GM18867 (cell line): ENCODE data around the gene HAS3.
"Not testable (repeated sequence)": the region's sequence is repeated elsewhere in the genome, so short reads cannot be mapped to it uniquely, and the experiment has no call there.

Experiments
- ATAC-seq: cut with Tn5 transposase; IDR thresholded peaks from one replicate; pipeline ENCODE4 v1.9.1; 2021; ENCODE audit warnings: mild to moderate bottlenecking, moderate library complexity; ENCODE audit not compliant: unreplicated experiment

The HAS3 gene, protein sequence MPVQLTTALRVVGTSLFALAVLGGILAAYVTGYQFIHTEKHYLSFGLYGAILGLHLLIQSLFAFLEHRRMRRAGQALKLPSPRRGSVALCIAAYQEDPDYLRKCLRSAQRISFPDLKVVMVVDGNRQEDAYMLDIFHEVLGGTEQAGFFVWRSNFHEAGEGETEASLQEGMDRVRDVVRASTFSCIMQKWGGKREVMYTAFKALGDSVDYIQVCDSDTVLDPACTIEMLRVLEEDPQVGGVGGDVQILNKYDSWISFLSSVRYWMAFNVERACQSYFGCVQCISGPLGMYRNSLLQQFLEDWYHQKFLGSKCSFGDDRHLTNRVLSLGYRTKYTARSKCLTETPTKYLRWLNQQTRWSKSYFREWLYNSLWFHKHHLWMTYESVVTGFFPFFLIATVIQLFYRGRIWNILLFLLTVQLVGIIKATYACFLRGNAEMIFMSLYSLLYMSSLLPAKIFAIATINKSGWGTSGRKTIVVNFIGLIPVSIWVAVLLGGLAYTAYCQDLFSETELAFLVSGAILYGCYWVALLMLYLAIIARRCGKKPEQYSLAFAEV

DNA sequence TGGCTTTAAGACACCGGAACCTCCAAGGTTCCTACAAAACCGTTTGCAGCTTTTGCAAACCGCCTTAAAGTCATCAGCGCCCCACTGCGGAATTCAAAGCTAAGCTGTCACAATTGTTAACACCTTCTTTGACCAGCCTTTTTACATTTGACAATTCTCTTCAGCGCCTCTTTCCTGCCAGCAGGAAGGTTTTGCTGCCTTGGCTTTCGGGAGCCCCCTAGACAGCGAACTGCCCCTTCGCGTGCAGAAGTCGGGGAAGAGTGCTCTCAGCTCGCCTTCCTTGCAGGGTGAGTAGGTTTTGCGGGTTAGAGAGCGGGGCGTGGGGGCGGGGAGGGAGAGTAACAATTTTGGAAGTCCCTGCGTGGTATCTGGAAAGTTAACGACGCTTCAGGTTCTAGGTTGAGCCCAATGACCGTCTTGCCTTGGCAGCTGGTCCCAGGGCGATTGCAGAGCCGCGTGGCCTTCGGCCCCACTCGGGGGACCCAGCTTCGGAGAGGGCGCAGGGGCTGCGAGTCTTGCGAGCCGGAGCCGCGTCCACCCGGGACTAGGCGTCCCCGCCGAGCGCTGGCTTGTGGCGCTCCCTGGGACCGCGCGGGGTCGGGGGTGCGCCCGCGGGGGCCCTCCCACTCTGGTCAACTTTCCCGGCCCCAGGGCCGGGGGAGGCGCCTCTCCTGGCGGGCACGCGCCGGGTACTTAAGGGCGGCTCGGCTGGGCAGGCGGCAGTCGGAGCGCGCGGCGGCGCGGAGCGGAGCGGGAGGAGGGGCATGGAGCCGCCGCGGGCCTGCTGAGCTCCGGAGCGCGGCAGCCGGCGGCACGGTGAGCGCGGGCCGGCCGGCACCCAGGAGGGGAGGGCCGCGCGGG lies at the start of gene HAS3:
Gene HAS3, plus strand, starts transcription at position 153 of the 861 bp plus-strand sequence. CDS start 3,743 bp downstream, outside the sequence.
- no peak for ATAC-seq

DNA sequence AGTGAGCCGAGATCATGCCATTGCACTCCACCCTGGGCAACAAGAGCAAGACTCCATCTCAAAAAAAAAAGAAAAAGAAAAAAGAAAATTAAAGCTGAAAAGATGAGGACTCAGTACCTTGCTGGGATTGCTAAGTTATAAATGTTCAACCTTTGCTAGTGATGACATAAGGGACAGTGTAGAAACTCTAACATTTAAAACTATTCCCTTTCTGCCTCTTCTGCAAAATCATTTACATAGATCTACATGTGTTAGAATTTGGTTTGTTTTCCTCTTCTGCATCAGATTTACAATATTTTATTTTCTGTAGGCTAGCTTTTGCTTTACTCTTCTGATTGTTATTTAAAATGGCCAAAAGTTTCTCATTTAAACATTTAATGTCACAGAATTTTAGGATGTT lies 49.5 kb upstream of the HAS3 start:
- ATAC-seq, result no peak

DNA sequence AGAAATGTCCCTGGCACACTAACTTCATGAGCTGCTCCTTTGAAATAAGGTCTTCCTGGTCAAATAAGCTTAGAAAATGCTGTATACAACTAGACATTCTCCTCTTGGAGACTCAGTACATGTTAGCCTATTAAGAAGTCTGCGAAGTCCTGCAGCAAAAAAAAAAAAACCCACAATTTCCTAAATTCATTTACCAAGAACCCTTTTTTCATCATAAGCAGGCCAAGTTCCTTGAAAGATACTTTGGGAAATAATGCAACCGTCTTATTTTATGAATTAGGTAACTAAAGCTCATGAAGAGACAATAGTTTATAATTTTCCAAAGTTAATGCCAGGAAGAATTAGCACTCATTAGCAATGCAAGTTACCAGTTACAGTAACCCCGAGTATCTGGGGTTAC lies 49.0 kb upstream of the HAS3 start:
- ATAC-seq, result no peak

DNA sequence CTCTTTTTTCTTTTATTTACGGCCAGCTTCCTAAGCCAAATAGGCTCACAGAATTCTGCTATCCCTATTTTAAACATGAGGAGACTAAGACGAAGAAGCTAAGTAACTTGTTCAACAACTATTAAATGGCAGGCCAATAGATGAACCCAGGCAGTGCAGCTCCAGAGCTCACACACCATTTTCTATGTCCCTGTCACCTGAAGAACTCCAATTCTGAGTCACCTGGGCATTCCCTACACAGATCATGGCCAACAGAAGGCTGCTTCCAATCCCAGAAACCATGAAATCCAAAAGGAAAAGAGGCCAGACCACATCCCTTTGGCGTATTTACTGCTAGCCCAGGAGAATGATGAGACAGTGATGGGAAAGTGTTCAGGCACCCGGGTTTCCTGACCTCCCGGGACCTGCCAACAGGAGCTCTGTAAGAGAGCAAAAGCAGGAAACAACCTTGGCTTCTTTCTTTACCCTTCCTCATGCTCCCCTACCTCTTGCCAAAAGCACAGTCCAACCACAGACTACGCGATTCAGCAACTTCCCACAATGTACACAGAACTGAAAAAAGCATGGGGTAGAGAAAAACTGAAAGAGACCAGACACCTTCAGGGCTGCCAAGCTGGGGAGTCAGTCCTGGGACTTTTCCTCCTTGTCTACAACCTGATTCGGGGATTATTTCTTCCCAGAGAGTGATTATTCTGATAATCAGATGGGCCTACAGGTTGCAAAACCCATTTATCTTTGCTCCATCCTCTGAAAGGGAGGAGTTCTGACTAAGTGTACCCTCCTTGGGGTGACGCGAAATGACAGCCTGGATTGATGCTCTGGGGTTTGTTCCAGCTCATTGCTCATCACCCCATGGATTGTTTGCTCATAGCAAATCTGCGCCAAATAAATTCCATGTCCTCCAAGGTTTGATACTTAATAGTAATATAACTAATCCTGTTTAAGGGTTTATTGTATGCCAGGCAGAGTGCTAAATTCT lies 47.8 kb upstream of the HAS3 start:
- ATAC-seq, result no peak

DNA sequence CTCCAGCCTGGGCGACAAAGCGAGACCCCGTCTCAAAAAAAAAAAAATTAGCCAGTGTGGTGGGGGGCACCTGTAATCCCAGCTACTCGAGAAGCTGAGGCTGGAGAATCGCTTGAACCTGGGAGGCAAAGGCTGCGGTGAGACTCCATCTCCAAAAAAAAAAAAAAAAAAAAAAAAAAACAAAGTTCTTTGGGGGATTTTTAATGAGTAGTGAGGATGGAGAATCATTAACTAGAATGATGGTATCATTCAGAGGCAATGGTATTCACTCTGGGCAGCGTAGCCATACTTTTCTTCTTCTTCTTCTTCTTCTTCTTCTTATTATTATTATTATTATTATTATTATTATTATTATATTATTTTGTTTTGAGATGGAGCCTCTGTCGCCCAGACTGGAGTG lies 42.0 kb upstream of the HAS3 start:
- not testable (repeated sequence) for ATAC-seq

DNA sequence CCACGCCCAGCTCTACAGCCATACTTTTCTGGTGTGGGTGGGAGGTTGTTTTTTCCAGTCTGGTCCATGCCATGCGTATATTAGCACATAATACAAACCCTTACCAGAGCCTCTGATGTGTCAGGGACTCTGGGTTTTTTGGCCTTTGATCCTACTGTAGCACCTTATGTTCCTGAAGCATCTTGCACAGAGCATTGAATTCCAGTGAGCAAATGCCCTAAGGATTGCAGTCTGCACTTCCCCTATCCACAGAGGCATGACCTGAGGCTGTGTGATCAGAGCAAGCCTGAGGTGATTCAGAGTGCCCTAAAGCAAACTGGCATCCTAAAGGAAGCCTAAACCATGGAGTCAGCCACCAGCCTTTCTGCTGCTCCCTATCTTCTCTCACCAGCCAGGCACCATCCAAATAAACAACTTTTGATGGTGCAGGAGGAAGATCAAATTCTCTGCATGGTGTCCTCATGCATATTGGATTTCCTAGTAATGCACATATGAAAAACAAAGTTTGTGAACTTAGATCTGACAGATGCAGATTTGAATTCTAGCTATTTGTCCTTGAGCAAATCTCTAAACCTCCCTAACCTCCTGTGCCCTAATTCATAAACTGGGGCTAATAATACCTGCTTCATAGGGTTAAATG lies 41.2 kb upstream of the HAS3 start:
- no peak for ATAC-seq

DNA sequence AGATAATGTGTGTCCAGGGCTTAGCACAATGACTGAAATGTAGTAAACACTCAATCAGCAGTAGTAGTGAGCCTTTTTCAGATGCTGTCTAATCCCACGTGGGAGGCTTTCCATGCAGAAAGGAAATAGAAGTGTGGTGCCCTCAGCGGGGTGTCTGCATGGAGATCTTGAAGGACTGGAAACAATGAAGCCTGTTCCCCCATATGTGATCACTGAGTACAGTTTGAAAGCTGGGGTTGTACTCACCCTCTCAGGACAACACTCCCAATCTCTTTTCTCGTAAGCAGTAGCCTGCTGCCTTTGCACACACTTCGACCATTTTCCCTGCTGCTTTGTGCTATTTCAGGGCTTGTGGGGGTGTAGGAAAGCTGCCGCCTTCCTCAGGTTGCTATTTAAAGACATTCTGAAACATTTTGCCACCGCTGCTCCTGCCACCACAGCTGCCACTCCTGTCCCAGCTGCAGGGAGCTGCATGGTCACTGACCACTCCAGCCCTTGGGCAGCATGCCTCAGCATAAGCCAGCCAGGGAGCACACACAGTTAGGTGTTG lies 40.6 kb upstream of the HAS3 start:
- ATAC-seq, result no peak

DNA sequence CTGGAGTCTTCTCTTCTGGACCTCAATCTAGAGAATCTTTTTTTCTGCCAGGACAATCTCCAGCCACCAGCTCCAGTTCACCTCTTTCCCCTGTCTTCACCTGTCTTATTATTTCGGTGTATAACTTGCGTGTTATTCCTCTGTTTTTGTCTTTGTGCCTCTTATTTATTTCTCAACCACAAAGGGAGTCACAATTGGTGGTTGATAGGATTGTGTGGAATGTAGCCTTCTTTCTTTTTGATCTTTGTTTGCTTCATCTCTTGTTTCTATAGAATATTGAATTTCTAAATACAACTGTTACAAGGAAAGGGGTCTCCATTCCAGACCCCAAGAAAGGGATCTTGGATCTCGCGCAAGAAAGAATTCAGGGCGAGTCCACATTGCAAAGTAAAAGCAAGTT lies 35.9 kb upstream of the HAS3 start:
- ATAC-seq, result no peak

DNA sequence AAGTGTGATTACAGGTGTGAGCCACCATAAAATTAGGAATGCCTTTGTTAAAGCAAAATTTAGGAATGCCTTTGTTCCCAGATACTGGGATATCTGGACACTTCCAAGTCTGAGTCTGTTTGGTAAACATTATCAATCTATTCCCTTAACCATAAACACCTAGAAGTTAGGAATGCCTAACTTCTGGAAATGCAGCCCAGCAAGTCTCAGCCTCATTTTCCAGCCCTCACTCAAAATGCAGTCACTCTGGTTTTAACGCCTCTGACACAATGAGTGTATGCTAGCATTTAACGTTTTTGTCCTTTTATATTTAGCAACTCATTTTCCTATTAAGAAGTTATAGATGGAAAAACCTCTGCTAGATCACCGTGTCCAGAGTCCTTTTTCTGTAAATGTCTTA lies 34.4 kb upstream of the HAS3 start:
- ATAC-seq, result no peak

DNA sequence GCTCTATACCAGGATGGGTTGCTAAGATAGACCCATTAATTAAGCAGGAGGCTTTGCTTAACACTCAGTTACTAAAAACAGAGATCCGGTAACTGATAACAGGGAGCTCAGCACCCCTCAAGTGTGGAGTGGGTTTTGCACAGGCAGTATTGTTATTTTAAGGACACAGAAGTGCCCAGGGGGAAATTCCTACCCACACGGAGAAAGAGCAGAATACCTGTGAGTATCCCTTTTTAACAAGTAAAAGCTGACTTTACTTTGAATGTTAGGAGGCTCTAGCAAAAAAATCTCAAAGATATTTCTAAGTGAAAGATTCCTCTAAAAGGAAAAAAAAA lies 32.8 kb upstream of the HAS3 start:
- no peak for ATAC-seq

DNA sequence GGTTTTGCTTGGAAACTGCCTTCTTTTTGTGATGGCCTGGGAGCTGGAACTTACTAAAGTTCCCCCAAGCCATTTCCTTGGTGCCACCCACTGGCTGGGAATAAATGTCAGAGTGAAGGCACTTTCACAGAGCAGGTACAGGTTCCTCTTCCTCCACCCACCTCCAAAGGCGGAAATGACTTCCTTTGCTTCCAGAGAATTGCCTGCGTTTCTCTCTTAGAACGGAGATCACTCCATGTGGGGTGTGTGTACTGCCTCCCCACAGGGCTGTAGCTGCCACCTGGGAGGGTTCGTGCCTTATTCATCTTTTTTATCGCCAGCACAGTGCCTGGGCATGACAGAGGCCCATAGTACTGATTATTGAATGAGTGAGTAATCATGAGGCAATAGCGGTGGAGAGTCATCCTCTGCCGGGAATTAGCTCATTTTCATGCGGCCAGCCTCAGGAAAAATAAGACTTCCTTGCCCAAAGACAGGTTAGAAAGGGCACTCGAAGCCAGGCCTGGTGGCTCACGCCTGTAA lies 32.2 kb upstream of the HAS3 start:
- ATAC-seq, result no peak

DNA sequence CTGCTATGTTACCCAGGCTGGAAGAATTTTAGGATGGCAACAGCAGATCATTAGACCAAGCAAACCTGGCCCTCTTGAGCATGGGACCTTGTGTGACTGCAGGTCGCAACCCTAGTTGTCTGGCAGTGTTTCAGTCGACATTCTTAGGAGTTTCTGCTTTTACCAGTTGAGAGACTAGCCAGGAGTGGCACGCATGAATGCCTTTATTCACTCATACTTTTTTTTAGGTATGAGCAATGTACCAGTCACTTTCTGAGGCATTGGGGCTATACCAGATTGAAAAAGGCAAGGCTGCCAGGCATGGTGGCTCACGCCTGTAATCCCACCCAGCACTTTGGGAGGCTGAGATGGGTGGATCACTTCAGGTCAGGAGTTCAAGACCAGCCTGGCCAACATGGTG lies 28.2 kb upstream of the HAS3 start:
- no peak for ATAC-seq

DNA sequence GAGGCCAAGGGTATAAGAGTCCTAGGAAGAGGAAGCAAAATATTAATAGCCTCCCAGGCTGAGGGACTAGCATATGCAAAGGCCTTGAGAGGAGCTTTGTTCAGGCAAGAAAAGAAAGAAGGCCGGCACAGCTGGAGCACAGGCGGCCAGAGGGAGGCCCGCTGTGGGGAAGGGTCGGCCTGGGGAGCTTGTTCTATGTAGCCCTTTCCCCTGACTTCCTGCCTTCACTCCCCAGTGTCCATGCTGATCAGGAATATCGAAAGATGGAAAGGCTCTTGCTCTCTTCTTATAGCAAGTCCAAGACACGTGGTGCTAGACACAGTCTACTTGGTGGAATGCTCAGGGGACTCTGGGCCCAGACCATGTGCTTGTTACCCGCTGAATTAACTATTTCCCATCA lies 27.4 kb upstream of the HAS3 start:
- ATAC-seq, result no peak

DNA sequence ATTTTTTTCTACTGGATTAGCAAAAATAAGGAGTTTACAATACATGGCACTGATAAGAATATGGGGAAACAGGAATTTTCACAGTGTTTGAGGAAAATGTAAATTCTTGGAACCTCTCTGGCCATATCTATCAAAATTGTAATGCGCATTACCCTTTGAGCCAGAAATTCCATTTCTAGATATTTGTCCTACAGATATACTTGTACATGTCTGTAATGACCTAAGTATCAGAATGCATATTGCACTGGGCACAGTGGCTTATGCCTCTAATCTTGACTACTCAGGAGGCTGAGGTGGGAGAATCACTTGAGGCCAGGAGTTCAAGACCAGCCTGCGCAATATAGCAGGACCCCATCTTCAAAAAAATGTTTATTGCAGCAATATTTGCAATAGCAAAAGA lies 25.8 kb upstream of the HAS3 start:
- no peak for ATAC-seq

DNA sequence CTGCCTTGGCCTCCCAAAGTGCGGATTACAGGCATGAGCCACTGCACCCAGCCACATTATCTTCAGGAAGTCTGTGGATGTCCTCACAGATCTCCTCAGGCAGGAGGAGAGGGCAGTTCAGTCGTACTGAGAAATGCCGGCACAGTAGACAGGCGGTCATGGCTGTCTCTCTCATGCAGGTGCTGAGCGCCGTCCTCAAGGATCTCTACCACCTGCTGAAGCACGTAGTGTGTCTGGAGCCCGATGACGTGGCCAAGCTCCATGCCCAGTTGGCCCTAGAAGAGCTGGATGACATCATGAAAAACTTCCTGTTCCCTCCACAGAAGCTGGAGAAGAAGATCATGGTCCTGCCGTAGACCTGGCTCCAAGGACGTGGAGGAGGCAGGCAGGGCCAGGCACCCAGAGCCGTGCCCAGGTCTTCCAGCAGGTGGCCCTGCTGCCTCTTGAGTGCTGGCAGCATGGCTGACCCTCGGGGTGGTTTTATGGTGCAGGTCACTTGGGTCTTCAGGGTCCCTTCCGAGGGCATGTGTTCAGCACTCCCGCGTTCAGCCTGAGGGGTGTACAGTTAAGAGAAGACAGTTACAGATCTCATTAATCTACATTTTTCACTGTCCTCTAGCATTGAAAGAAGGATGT lies 22.0 kb upstream of the HAS3 start:
- no peak for ATAC-seq

DNA sequence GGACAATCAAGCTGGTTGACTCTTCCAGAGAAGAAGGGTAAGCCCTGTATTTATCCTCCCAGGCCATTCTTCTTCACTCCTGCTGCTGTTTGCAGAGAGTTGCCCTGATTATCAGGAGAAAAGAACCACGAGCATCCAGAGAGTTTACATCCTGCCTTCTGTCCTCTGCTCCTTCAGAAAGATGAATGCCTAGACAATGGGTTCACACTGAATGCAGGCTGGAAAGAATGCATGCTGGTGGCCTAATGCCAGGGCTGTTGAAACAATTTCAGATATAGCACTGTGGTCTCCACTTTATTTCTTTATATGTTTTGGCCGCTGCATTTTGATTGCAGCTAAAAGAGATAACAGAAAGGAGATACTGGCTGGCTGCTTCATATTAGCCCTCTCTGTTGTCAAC lies 21.2 kb upstream of the HAS3 start:
- ATAC-seq, result no peak

DNA sequence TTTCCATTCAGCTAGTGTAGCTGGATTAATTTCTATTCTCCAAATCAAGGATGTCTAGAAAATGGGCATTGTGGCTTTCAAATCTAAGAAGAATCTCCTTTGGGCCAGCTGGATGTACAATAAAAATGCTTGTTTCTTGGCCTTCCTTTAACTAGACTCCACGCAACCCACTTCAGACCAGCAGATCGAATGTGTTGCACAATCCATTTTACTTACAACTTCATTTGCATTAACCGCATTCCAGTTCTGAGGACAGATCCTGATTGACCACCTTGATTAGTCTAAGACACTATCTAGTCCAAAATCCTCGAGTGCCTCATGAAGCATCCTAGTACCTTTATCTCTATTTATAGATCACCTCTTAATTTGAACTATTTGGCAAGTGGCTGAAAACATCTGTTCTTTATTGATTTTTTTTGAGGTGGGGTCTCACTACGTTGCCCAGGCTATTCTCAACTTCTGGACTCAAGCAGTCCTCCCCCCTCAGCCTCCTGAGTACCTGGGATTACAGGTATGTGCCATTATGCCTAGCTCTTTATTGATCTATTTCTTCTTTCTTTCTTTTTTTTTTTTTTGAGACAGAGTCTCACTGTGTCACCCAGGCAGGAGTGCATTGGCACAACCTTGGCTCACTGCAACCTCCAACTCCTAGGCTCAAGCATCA lies 20.3 kb upstream of the HAS3 start:
- ATAC-seq, result no peak

DNA sequence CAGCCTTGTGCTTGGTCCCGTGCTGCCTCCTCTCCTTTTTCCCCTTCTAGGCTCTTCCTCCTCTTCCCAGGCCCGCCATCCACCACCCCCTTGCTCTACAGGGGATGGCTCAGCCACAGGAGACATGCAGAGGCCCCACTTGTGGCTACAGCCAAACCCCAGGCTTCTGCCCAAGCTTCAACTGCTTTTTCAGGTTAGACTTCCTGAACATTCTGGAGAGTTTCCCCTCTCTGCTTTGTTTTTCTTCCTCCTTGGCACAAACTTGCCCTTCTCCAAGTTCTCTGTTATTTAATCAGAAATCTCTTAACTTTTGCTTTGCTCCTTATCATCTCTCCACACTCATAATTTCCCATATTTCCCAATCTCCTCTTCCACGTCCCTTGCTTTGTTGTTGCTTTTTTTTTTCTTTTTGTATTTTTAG lies 18.3 kb upstream of the HAS3 start:
- ATAC-seq, result no peak

DNA sequence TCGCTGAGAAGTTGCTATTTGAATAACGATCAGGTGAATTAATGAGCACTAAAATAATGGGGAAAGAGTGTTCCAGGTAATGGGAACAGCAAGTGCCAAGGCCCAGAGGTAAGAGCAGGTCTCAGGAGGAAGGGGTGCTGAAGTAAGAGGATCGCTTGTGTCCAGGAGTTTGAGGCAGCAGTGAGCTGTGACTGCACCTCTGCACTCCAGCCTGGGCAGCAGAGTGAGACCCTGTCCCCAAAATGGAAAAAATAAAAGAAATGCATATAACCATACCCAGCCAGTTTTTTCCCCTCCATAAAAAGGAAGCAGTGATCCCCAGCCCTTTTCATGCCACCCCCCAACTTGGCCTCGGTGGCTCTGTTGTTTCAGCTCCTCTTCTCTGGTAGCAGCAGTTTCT lies 16.8 kb upstream of the HAS3 start:
- ATAC-seq, result no peak
